Right ventricle myocardium superior (tissue), 1 donor: ENCODE measurements around the gene CTNND1. TPM values are rescaled to one million over a fixed set of nuclear protein-coding genes. Genes with fewer than 3 reads are reported as not detected.

Experiments used
- ATAC-seq: fragments of 200-7000 bp; cut with Tn5 transposase; one replicate; pipeline ENCODE4 v1.9.1; 2020; ENCODE audit warnings: mild to moderate bottlenecking; ENCODE audit not compliant: poor library complexity
- DNase-seq: peaks from one replicate; pipeline ENCODE4 v3.0.0-alpha.2; 2020
- intact Hi-C: fragments of 100-400 bp; cut with DNase I; formaldehyde crosslinking; loops from one replicate; pipeline ENCODE4 v1.11.2; 2022
- total RNA-seq: library from RNA; stranded (reverse); fragmentation: NEBNext Ultra II Directional; extraction: Animal tissue kit (Norgen Biotek cat#: 25700); gene quantifications from one replicate; pipeline ENCODE4 v1.2.1, GENCODE V29; 2021
- donor health status: DM: no; HTN: yes; CAD: no; lungs with severe emphysema.

Gene CTNND1
- total RNA-seq, 1 donor from 2014 or later: 66.5 TPM

- DNase-seq: no peak
- ATAC-seq: no peak
- intact Hi-C loops: no loop called here
Measured at GRCh38 chr11:57752954-57753353, 8.6 kb upstream of the CTNND1 start.

GRCh38 chr11:57758174-57758573 is 3.4 kb upstream of the CTNND1 start:
- ATAC-seq (no peak), DNase-seq (no peak)
- intact Hi-C loops: no loop called here

- ATAC-seq (peak; percentile 48), DNase-seq (no peak)
- intact Hi-C loops: loop anchor here (2.0 kb wide), 1 partner anchor 38 kb away; no protein-coding TSS in a partner anchor
Measured at GRCh38 chr11:57762235-57762861, 746 bp downstream of the CTNND1 start.

GRCh38 chr11:57763568-57763967 is 2.0 kb downstream of the CTNND1 start:
- DNase-seq (no peak), ATAC-seq (peak; percentile 38)
- intact Hi-C loops: loop anchor here (2.0 kb wide), 1 partner anchor 37 kb away; no protein-coding TSS in a partner anchor

- intact Hi-C loops: no loop called here
- DNase-seq: no peak
- ATAC-seq: no peak
Measured at GRCh38 chr11:57764021-57764420, 2.4 kb downstream of the CTNND1 start.

GRCh38 chr11:57764566-57764965 is 3.0 kb downstream of the CTNND1 start:
- ATAC-seq (no peak), DNase-seq (no peak)
- intact Hi-C loops: no loop called here

GRCh38 chr11:57764972-57765371 is 3.4 kb downstream of the CTNND1 start:
- intact Hi-C loops: no loop called here
- DNase-seq: no peak
- ATAC-seq: no peak

GRCh38 chr11:57770793-57771192 is 9.2 kb downstream of the CTNND1 start:
- no peak for ATAC-seq
- no peak for DNase-seq
- intact Hi-C loops: no loop called here

GRCh38 chr11:57771365-57771764 is 9.8 kb downstream of the CTNND1 start:
- ATAC-seq (no peak), DNase-seq (no peak)
- intact Hi-C loops: no loop called here

GRCh38 chr11:57772562-57772961 is 11.0 kb downstream of the CTNND1 start:
- ATAC-seq (no peak), DNase-seq (no peak)
- intact Hi-C loops: no loop called here

GRCh38 chr11:57773026-57773598 is 11.5 kb downstream of the CTNND1 start:
- no peak for ATAC-seq
- DNase-seq: no peak
- intact Hi-C loops: no loop called here

GRCh38 chr11:57775491-57775890 is 13.9 kb downstream of the CTNND1 start:
- DNase-seq: no peak

GRCh38 chr11:57776031-57776521 is 14.5 kb downstream of the CTNND1 start:
- DNase-seq: no peak

More at GRCh38 chr11:57775491-57775890, 13.9 kb downstream of the CTNND1 start:
- intact Hi-C loops: no loop called here
- ATAC-seq: no peak

GRCh38 chr11:57776577-57777210 is 15.1 kb downstream of the CTNND1 start:
- DNase-seq (no peak), ATAC-seq (no peak)
- intact Hi-C loops: no loop called here

More at GRCh38 chr11:57776031-57776521, 14.5 kb downstream of the CTNND1 start:
- ATAC-seq: no peak
- intact Hi-C loops: no loop called here

GRCh38 chr11:57777969-57778317 is 16.3 kb downstream of the CTNND1 start:
- DNase-seq (no peak), ATAC-seq (peak; percentile 12)
- intact Hi-C loops: no loop called here

- ATAC-seq (peak; percentile 89), DNase-seq (peak; percentile 94)
- intact Hi-C loops: no loop called here
Measured at GRCh38 chr11:57778318-57779037, 16.9 kb downstream of the CTNND1 start.

GRCh38 chr11:57779276-57779675 is 17.7 kb downstream of the CTNND1 start:
- DNase-seq: peak; percentile 50
- intact Hi-C loops: no loop called here
- peak; percentile 79 for ATAC-seq

GRCh38 chr11:57781529-57781943 is 19.9 kb downstream of the CTNND1 start:
- ATAC-seq (no peak), DNase-seq (no peak)
- intact Hi-C loops: no loop called here

- intact Hi-C loops: no loop called here
- no peak for ATAC-seq
- DNase-seq: no peak
Measured at GRCh38 chr11:57785072-57785471, 23.5 kb downstream of the CTNND1 start.
